NCI-H2171 treated with DMSO at 0.1 percent for 48 hours (cell line): ENCODE results near the gene PDCD6IP.
"Not testable (repeated sequence)": the region's sequence is repeated elsewhere in the genome, so short reads cannot be mapped to it uniquely, and the experiment has no call there.

Experiments
- DNase-seq: peaks from one replicate; lab custom pipeline; 2025; lab: John Stamatoyannopoulos, UW

The PDCD6IP gene, protein sequence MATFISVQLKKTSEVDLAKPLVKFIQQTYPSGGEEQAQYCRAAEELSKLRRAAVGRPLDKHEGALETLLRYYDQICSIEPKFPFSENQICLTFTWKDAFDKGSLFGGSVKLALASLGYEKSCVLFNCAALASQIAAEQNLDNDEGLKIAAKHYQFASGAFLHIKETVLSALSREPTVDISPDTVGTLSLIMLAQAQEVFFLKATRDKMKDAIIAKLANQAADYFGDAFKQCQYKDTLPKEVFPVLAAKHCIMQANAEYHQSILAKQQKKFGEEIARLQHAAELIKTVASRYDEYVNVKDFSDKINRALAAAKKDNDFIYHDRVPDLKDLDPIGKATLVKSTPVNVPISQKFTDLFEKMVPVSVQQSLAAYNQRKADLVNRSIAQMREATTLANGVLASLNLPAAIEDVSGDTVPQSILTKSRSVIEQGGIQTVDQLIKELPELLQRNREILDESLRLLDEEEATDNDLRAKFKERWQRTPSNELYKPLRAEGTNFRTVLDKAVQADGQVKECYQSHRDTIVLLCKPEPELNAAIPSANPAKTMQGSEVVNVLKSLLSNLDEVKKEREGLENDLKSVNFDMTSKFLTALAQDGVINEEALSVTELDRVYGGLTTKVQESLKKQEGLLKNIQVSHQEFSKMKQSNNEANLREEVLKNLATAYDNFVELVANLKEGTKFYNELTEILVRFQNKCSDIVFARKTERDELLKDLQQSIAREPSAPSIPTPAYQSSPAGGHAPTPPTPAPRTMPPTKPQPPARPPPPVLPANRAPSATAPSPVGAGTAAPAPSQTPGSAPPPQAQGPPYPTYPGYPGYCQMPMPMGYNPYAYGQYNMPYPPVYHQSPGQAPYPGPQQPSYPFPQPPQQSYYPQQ

GRCh38 chr3:33798418-33799201 is at the start of gene PDCD6IP:
Gene PDCD6IP, plus strand, starts transcription at chr3:33798630. Its CDS starts 99 bp downstream, at chr3:33798729.
- peak; percentile 80 for DNase-seq

DNA sequence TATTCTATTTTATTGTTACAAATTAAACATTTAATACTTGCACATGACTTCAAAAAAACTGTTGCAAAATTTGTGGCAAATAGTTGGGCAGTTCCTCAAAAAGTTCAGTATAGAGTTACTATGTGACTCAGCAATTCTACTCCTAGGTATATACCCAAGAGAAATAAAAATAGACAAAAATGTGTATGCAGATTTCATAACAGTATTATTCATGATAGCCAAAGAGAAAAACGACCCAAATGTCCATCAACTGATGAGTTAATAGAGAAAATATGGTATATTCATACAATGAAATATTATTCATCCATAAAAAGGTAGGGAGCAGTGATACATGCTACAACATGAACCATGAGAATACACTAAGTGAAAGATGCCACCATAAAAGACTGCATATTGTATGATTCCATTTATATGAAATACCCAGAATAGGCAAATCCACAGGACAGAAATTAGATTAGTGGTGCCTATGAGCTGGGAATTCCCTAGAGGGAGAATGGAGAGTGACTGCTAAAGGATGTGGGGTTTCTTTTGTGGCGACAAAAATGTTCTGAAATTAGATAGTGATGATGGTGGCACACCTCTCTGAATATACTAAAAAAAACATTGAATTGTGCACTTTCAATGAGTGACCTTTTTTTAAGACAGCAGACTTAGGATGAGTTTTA is 48.8 kb upstream of the PDCD6IP start:
- DNase-seq: no peak

DNA sequence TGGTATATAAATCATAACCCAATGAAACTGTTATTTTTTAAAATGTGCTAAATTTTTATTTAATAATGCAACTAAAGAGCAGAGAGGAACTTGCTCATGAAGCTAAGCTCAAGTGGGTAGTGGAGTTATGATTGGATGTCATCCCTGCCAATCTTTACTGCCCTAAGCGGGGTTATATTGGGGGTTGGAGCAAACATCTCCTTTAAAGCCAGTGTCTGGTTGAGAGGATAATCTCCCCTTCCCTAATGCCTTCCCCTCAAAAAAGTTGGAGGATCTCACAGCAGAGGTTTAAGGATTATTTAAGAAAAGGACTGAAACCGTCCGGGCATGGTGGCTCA is 48.2 kb upstream of the PDCD6IP start:
- no peak for DNase-seq

- DNase-seq: no peak
Measured at GRCh38 chr3:33751336-33751735, 47.1 kb upstream of the PDCD6IP start.

DNA sequence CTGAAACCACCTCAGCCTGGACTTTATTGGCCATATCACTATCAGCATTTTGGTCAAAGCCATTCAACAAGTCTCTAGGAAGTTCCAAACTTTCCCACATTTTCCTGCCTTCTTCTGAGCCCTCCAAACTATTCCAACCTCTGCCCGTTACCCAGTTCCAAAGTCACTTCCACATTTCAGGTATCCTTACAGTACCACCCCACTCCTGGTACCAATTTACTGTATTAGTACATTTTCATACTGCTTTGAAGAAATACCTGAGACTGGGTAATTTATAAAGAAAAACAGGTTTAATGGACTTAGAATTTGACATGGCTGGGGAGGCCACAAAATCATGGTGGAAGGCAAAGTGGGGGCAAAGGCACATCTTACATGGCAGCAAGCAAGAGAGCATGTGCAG is 44.0 kb upstream of the PDCD6IP start:
- not testable (repeated sequence) for DNase-seq

- DNase-seq: no peak
Measured at GRCh38 chr3:33758281-33758680, 40.1 kb upstream of the PDCD6IP start.

- no peak for DNase-seq
Measured at GRCh38 chr3:33758864-33759263, 39.6 kb upstream of the PDCD6IP start.

DNA sequence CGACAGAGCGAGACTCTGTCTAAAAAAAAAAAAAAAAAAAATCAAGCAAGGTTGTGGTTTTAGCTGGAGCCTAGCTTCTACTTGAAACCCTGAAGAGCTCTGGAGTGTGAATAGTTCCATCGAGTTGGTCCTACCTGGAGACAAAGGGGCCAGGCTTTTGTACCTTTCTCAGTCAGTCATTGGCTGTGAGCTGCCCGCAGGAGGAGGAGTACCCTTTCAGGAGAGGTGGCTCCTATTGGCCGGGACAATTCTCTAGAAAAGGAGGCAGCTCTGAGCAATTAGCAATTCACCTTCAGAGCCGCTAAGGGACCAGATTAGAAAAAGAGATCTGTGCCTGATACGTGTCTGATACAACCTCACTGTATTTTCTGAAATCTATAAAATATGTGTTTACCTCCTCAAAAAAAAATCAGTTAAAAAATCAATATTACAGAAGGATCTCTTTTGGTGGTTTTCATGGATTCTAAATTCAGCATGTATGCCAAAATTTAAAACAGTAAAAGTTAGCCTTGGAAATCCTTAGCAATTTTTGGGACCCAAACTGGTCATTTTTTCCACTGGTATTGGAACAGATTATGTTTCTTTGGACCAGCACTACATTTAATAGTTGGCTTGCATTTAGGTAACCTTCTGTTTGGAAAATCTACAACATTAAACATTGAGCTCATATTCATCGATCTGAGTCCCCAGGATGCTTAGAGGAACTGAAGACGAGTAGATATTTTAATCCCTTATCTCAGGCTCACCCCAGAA is 29.7 kb upstream of the PDCD6IP start:
- no peak for DNase-seq

GRCh38 chr3:33773637-33774036 is 24.8 kb upstream of the PDCD6IP start:
- DNase-seq: no peak

DNA sequence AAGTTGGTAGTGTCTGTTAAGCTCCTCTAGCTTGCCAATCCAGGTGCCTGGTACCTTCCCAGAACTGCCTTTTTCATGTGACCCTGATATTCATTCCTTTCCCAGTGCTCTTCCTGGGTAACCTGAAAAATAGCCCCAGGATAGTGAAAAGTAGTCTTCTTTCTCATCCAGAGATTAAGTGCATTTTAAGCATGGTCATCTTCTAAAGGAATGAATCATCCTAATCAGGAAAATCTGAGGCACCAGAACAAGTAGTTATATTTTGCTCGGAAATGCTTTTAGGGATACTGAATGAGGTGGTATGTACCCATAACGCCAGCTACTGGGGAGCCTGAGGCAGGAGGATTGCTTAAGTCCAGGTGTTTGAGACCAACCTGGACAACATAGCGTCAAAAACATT is 23.1 kb upstream of the PDCD6IP start:
- DNase-seq: no peak

DNA sequence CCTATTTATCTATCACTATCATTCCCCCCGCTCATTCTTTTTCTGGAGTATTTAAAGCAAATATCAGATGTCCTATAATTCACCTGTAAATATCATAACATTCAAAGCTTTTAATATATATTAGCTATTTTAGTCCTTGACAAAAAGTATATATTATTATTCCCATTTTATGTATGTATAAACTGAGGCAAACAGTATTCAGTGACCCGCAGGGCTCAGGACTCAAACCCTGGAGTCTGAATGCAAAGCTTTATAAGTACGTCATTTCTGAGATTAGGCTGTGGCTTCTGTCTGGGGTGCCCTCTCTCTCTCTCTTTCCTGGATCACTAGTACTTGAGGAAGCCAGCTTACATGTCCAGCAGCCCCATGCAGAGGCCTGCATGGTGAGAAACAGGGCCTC is 20.4 kb upstream of the PDCD6IP start:
- DNase-seq: no peak

DNA sequence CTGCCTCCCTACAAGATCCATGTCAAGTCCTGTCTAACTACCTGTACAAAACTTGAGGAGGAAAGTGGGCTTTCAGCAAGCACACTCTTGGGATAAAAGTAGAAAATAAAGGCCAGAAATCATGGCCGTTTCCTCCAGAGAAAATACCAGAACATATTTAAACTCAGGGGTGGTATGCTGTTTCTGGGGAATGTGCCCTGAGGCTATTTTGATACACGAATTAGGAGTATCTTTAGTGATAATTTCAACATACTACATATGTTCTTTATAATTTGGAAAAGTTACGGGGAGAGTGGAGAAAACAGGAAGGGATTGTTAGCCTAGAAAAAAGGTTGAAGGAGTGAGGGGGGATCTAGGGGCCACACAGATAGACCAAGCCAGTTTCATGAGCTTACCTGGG is 18.7 kb upstream of the PDCD6IP start:
- DNase-seq: no peak

DNA sequence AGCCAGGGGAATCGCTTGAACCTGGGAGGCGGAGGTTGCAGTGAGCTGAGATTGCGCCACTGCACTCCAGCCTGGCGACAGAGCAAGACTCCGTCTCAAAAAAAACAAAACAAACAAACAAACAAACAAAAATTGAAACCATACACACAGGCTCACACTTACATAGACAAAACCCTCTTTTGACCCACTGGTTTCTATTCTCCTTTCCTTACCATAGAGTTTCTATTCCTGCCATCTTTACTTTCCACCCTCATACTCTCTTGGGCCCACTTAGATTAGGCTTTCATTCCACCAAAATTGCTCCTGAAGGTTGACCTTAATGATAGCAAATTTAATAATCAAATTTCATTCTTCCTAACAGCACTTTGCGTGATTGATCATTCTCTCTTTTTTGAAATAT is 17.0 kb upstream of the PDCD6IP start:
- not testable (repeated sequence) for DNase-seq

- no peak for DNase-seq
Measured at GRCh38 chr3:33786565-33787327, 11.7 kb upstream of the PDCD6IP start.

- peak; percentile 53 for DNase-seq
Measured at GRCh38 chr3:33787328-33788009, 11.0 kb upstream of the PDCD6IP start.

DNA sequence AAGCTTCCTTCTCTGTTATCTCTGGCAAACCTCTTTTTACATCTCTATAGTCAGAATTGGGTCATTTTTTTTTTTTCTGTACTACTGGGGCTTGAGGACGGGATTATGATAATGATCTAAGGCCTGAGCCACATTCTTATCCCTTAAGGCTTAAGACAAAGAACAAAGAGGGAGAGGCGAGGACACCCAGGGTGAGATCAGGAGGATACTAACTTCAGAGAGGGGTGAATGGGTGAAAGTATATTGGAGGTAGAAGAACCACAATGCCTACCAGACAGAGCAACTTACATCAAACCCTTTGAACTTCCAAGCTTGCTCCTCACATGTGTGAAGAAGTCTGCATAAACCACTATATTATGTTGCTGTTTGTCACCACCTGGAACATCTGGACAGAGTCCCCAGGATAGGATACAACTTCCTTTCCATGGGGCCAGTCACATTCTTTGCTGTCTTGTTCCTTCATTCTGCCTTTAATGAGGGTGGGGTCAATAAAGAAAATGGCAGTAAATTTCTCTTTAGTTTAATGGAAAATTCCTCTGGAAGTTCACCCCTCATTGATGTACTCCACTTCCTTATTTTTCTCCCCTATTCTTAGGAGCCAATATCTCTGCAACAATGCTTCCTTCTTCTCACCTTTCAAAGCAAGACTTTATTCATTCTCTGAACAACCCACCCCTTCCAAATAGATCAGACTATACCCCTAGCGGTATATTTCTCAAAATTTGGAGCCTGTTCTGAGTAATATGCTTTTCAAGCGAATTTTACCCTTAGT is 9.1 kb upstream of the PDCD6IP start:
- DNase-seq: no peak

DNA sequence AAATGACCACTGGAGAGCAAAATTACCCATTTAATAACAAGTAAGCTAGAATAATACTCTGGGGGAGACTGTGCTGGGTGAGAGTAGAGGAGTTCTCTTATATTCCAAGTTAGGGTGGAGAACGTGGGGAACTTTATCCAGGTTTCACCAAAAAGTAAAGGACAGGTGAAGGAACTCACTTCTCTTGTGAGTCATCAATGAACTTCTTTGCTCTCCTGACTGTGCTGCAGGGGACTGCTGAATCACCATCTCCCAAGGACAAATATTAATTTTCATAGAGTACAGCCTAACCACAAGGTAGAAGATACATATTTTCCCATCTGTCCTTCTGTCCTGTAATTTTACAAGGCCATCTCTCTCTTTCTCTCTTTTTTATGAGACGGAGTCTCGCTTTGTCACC is 8.3 kb upstream of the PDCD6IP start:
- no peak for DNase-seq

GRCh38 chr3:33791477-33792166 is 6.8 kb upstream of the PDCD6IP start:
- no peak for DNase-seq
